GM23338 (cell line): ENCODE data around the gene FANCB.

Experiments
- CREB1 ChIP-seq: fragments of 250-450 bp; sonication (Bioruptor Pico); IDR thresholded peaks from 2 replicates; pipeline ENCODE4 v1.5.0; 2020; ENCODE audit warnings: low read depth, mild to moderate bottlenecking, moderate library complexity
- EZH2 ChIP-seq: fragments of 200-600 bp; sonication (generic); IDR thresholded peaks from one replicate; pipeline ENCODE4 v1.8.0; 2017; ENCODE audit warnings: antibody characterized with exemption, mild to moderate bottlenecking, low read depth; ENCODE audit not compliant: unreplicated experiment
- EZH2phosphoT487 ChIP-seq: fragments of 200-600 bp; sonication (generic); IDR thresholded peaks from one replicate; pipeline ENCODE4 v1.8.1; 2018; ENCODE audit warnings: antibody characterized with exemption; ENCODE audit not compliant: unreplicated experiment
- JUNB ChIP-seq: IDR thresholded peaks from one replicate; pipeline ENCODE4 v1.6.1; 2016; ENCODE audit warnings: antibody characterized with exemption; ENCODE audit not compliant: unreplicated experiment
- NANOG ChIP-seq: IDR thresholded peaks from 2 replicates; pipeline ENCODE4 v1.6.1; 2016; ENCODE audit warnings: antibody characterized with exemption, borderline replicate concordance
- POLR2AphosphoS5 ChIP-seq: IDR thresholded peaks from 2 replicates; pipeline ENCODE4 v1.6.1; 2016; ENCODE audit warnings: antibody characterized with exemption, low read depth
- ZNF331 ChIP-seq: fragments of 250-450 bp; sonication (Bioruptor Pico); IDR thresholded peaks from 2 replicates; pipeline ENCODE4 v1.5.0; 2020; ENCODE audit warnings: low read depth, mild to moderate bottlenecking, moderate library complexity
- TF ChIP-seq, protein P1 (sequence below), 2 experiments: fragments of 200-600 bp in 1 of 2; sonication (generic) in 1 of 2; conservative IDR thresholded peaks; 2 replicates each; pipeline versions ENCODE4 v1.5.1 to v1.6.1; 2016 to 2017; ENCODE audit warnings: antibody characterized with exemption in 2 of 2, low read depth in 2 of 2, mild to moderate bottlenecking in 2 of 2, moderate library complexity in 1 of 2
- TF ChIP-seq, protein P2 (sequence below): IDR thresholded peaks from one replicate; pipeline ENCODE4 v1.6.1; 2018; ENCODE audit warnings: antibody characterized with exemption; ENCODE audit not compliant: unreplicated experiment

DNA sequence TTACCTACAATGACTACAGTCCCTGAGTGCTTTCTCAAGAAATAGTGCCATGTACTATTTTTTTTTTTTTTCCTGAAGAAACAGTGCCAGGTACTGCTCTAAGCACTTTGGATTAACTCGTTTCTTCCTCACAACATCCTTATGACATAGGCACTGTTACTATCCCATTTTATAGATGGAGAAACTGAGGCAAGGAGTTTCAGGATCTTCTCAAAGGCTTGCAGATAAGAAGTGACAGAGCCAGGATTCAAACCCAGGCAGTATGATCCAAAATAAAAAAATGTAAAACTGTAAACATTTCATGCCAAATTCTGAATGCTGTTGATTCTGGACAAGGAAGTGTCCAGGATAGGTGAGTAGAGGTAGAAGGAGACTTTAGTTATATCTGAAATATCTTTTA is 1.1 kb downstream of the FANCB start:
- TF ChIP-seq, protein P1, sequence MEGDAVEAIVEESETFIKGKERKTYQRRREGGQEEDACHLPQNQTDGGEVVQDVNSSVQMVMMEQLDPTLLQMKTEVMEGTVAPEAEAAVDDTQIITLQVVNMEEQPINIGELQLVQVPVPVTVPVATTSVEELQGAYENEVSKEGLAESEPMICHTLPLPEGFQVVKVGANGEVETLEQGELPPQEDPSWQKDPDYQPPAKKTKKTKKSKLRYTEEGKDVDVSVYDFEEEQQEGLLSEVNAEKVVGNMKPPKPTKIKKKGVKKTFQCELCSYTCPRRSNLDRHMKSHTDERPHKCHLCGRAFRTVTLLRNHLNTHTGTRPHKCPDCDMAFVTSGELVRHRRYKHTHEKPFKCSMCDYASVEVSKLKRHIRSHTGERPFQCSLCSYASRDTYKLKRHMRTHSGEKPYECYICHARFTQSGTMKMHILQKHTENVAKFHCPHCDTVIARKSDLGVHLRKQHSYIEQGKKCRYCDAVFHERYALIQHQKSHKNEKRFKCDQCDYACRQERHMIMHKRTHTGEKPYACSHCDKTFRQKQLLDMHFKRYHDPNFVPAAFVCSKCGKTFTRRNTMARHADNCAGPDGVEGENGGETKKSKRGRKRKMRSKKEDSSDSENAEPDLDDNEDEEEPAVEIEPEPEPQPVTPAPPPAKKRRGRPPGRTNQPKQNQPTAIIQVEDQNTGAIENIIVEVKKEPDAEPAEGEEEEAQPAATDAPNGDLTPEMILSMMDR (conservative IDR thresholded peaks at IDR 0.05; ENCODE audit: low read depth in 2 of 2) = no peak
- TF ChIP-seq, protein P2, sequence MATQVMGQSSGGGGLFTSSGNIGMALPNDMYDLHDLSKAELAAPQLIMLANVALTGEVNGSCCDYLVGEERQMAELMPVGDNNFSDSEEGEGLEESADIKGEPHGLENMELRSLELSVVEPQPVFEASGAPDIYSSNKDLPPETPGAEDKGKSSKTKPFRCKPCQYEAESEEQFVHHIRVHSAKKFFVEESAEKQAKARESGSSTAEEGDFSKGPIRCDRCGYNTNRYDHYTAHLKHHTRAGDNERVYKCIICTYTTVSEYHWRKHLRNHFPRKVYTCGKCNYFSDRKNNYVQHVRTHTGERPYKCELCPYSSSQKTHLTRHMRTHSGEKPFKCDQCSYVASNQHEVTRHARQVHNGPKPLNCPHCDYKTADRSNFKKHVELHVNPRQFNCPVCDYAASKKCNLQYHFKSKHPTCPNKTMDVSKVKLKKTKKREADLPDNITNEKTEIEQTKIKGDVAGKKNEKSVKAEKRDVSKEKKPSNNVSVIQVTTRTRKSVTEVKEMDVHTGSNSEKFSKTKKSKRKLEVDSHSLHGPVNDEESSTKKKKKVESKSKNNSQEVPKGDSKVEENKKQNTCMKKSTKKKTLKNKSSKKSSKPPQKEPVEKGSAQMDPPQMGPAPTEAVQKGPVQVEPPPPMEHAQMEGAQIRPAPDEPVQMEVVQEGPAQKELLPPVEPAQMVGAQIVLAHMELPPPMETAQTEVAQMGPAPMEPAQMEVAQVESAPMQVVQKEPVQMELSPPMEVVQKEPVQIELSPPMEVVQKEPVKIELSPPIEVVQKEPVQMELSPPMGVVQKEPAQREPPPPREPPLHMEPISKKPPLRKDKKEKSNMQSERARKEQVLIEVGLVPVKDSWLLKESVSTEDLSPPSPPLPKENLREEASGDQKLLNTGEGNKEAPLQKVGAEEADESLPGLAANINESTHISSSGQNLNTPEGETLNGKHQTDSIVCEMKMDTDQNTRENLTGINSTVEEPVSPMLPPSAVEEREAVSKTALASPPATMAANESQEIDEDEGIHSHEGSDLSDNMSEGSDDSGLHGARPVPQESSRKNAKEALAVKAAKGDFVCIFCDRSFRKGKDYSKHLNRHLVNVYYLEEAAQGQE = no peak
- TF ChIP-seq POLR2AphosphoS5 (no peak), EZH2phosphoT487 (no peak), EZH2 (no peak), ZNF331 (CRISPR knock-in tag) (no peak), CREB1 (no peak), NANOG (no peak), JUNB (no peak)
